Type B pancreatic cell (in vitro differentiated cells): ENCODE data around the gene TEAD3. TPM values are rescaled to one million over a fixed set of nuclear protein-coding genes. Genes with fewer than 3 reads are reported as not detected.
"Not testable (repeated sequence)": the region's sequence is repeated elsewhere in the genome, so short reads cannot be mapped to it uniquely, and the experiment has no call there.

Experiments
- DNase-seq: peaks from one replicate; pipeline ENCODE4 v3.0.0; 2021; ENCODE audit warnings: mixed read lengths; ENCODE audit not compliant: unreplicated experiment; ENCODE audit errors: extremely low spot score
- H3K27ac Mint-ChIP-seq: 2 replicates; pipeline ENCODE4 v1.8.0; 2021; ENCODE audit warnings: mild to moderate bottlenecking, mixed read lengths
- H3K27me3 Mint-ChIP-seq: 2 replicates; pipeline ENCODE4 v1.8.0; 2021; ENCODE audit warnings: mixed read lengths
- H3K36me3 Mint-ChIP-seq: 2 replicates; pipeline ENCODE4 v1.8.0; 2021; ENCODE audit warnings: mixed read lengths
- H3K4me1 Mint-ChIP-seq: one replicate; pipeline ENCODE4 v1.8.0; 2021; ENCODE audit warnings: mixed read lengths; ENCODE audit not compliant: unreplicated experiment
- H3K4me3 Mint-ChIP-seq: 2 replicates; pipeline ENCODE4 v1.8.0; 2021; ENCODE audit warnings: mild to moderate bottlenecking, mixed read lengths
- H3K9me3 Mint-ChIP-seq: 2 replicates; pipeline ENCODE4 v1.8.0; 2021; ENCODE audit warnings: mixed read lengths
- CTCF ChIP-seq: fragments of 200-600 bp; sonication (generic); conservative IDR thresholded peaks from 2 replicates; pipeline ENCODE4 v1.5.0; 2021; ENCODE audit warnings: antibody characterized with exemption, mild to moderate bottlenecking
- long read RNA-seq: library from polyadenylated mRNA; unstranded; transcript quantifications from one replicate; pipeline ENCODE4 v2.0.0, GENCODE V29; 2020
- total RNA-seq: library from RNA; stranded (reverse); gene quantifications from 2 replicates; pipeline ENCODE4 v1.2.1, GENCODE V29; 2021; ENCODE audit warnings: low replicate concordance

The TEAD3 gene
- total RNA-seq = 49.8 and 109 TPM in 2 replicates
- long read RNA-seq, partial matches to known transcripts = 5 of 10 reads
- long read RNA-seq, other reads (novel, unspliced or antisense) = 5 of 10 reads

GRCh38 chr6:35496841-35497570, at the start of gene TEAD3:
Gene TEAD3 (minus strand): TSS chr6:35497079.
- H3K36me3 Mint-ChIP-seq = no peaks in the 10 kb centered on the region
- peak within 1 kb of the TSS; percentile 92 for H3K4me3 Mint-ChIP-seq
- peaks cover 4% of the 10 kb centered on the region for H3K27me3 Mint-ChIP-seq
- peak within 1 kb of the TSS; percentile 97 for H3K27ac Mint-ChIP-seq
- DNase-seq = peak; percentile 86
- TF ChIP-seq CTCF = no peak
- H3K4me1 Mint-ChIP-seq = peaks cover 46% of the 10 kb centered on the region
- H3K9me3 Mint-ChIP-seq = no peaks in the 10 kb centered on the region

DNA sequence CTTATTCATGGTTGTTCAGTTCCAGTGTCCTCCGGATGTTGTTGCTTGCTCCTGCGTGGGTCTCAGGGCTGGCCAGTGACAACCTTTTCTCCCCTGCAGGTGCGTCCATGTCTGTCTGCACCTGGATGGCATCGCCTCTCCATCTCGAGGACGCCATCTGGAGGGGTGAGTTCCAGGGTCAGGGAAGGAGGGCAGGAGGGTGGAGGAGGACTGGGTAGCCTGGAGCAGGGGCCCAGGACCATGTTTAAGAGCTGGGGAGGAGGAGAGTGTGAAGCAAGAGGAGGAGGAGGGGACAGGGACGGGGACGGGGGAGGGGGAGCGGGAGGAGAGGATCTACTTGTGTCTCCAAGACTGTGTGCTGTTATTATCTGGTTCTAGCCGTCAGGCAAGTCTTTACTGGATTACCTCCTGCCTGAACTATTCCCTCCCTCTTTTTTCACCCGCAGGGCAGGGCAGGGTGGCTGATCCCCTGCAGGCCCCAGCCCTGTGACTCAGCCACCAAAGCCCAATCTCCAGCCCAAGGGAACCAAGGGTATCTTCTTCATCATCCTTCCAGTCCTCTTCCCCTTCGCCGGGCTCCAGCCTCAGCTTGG, 48.0 kb upstream of the TEAD3 start:
- no peak overlapping the region for H3K27ac Mint-ChIP-seq

DNA sequence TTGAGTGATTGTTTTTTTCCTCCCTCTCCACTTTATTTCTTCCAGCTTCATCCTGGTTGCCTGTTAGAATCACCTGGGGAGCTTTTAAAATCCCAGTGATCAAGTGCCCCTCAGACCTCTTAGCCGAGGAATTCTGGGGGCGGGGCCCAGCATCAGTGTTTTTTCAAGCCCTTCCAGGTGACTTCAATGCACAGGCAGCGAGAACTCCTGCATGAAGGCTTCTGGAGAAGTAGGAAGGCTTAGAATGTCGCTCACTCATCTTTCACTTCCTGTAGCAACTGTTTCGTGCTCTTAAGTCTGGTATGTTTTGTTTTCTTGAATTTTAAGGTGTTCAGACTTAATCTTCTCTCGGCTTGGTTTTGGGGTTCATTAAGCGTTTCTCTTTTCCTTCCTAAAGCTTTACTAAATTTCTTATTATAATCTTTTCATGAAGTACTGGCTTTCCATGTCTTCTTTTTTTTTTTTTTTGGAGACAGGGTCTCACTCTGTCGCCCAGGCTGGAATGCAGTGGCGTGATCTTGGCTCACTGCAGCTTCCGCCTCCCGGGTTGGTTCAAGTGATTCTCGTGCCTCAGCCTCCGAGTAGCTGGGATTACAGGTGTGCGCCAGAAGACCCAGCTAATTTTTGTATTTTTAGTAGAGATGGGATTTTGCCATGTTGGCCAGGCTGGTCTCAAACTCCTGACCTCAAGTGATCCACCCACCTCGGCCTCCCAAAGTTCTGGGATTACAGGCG, 46.7 kb upstream of the TEAD3 start:
- Mint-ChIP-seq H3K4me1 (no peaks in the 10 kb centered on the region), H3K9me3 (peaks cover 4% of the 10 kb centered on the region), H3K27me3 (no peaks in the 10 kb centered on the region), H3K27ac (no peak overlapping the region), H3K4me3 (no peak overlapping the region), H3K36me3 (no peaks in the 10 kb centered on the region)
- TF ChIP-seq CTCF = no peak
- no peak for DNase-seq

More for the DNA sequence above, 48.0 kb upstream of the TEAD3 start:
- H3K4me3 Mint-ChIP-seq = no peak overlapping the region
- no peak for TF ChIP-seq CTCF
- peaks cover 4% of the 10 kb centered on the region for H3K9me3 Mint-ChIP-seq
- H3K4me1 Mint-ChIP-seq = no peaks in the 10 kb centered on the region
- H3K27me3 Mint-ChIP-seq = no peaks in the 10 kb centered on the region
- no peaks in the 10 kb centered on the region for H3K36me3 Mint-ChIP-seq
- DNase-seq = no peak

- DNase-seq = no peak
- Mint-ChIP-seq H3K9me3 (peaks cover 4% of the 10 kb centered on the region), H3K27ac (no peak overlapping the region), H3K27me3 (no peaks in the 10 kb centered on the region), H3K36me3 (no peaks in the 10 kb centered on the region), H3K4me1 (no peaks in the 10 kb centered on the region), H3K4me3 (no peak overlapping the region)
- no peak for TF ChIP-seq CTCF
Measured at GRCh38 chr6:35541836-35542235, 45.0 kb upstream of the TEAD3 start.

DNA sequence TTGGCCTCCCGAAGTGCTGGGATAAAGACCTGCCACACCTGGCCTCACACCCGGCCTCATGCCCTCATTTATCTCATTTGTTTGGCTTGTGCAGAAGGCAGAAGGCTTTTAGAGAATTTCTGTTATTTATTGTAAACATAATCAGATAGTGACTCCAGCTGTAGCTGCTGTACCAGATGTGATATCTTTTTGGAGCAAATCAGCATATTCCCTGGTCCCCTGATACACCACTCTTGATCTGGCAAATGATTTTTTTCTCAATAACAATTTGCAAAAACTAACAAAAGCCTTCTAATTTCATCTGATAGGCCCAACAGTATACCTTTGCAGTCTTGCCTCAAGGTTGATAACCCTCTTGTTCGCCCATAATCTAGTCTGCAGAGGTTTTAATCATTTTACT, 42.3 kb upstream of the TEAD3 start:
- Mint-ChIP-seq H3K36me3 (no peaks in the 10 kb centered on the region), H3K4me1 (peaks cover 5% of the 10 kb centered on the region), H3K27ac (no peak overlapping the region), H3K4me3 (no peak overlapping the region), H3K9me3 (peaks cover 4% of the 10 kb centered on the region), H3K27me3 (no peaks in the 10 kb centered on the region)
- no peak for TF ChIP-seq CTCF
- DNase-seq = no peak

DNA sequence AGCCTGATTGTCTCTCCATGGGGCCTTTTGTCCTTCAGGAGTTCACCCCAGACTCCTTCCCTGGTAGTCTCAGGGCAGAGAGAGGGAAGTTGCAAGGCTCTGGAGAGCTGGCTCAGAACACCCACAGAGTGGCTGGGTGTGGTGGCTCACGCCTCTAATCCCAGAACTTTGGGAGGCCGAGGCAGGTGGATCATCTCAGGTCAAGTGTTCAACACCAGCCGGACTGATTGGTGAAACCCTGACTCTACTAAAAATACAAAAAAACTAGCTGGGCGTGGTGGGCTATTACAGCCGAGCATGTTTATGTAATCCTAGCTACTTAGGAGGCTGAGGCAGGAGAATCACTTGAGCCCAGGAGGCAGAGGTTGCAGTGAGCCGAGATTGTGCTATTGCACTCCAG, 39.0 kb upstream of the TEAD3 start:
- not testable (repeated sequence) for H3K27ac Mint-ChIP-seq, DNase-seq, H3K36me3 Mint-ChIP-seq, H3K9me3 Mint-ChIP-seq, H3K27me3 Mint-ChIP-seq, H3K4me3 Mint-ChIP-seq
- H3K4me1 Mint-ChIP-seq = peaks cover 11% of the 10 kb centered on the region
